OCI-LY1 (cell line): ENCODE data around the gene ITPK1.

ENCODE experiments used
- H2AFZ ChIP-seq: fragments of 200-600 bp; sonication (generic), shearing (Covaris generic); 2 replicates; pipeline ENCODE4 v1.6.0; 2014; ENCODE audit warnings: antibody characterized with exemption, mild to moderate bottlenecking, low read length
- H3F3A ChIP-seq: fragments of 200-600 bp; sonication (generic), shearing (Covaris generic); 2 replicates; pipeline ENCODE4 v1.6.0; 2014; ENCODE audit warnings: mild to moderate bottlenecking, antibody characterized with exemption, low read length, moderate library complexity; ENCODE audit not compliant: insufficient read depth
- H3K27ac ChIP-seq: fragments of 200-600 bp; sonication (generic); 2 replicates; pipeline ENCODE4 v1.5.1; 2014; ENCODE audit warnings: low read length, mixed run types, mild to moderate bottlenecking, low read depth; ENCODE audit not compliant: poor library complexity, severe bottlenecking
- H3K27me3 ChIP-seq: fragments of 200-600 bp; sonication (generic); 2 replicates; pipeline ENCODE4 v1.6.0; 2014; ENCODE audit warnings: antibody characterized with exemption, mild to moderate bottlenecking, low read length, moderate library complexity; ENCODE audit not compliant: insufficient read depth
- H3K36me3 ChIP-seq: fragments of 200-600 bp; sonication (generic); 2 replicates; pipeline ENCODE4 v1.6.1; 2014; ENCODE audit warnings: mild to moderate bottlenecking, antibody characterized with exemption, low read length, moderate library complexity, mixed read lengths; ENCODE audit not compliant: insufficient read depth
- H3K4me1 ChIP-seq: fragments of 200-600 bp; sonication (generic); 2 replicates; pipeline ENCODE4 v1.5.1; 2014; ENCODE audit warnings: mild to moderate bottlenecking, low read length, moderate library complexity; ENCODE audit not compliant: insufficient read depth, severe bottlenecking
- H3K4me2 ChIP-seq: fragments of 200-600 bp; sonication (generic), shearing (Covaris generic); 2 replicates; pipeline ENCODE4 v1.6.1; 2014; ENCODE audit warnings: low read length
- H3K4me3 ChIP-seq: fragments of 200-600 bp; sonication (generic); 2 replicates; pipeline ENCODE4 v1.5.1; 2014; ENCODE audit warnings: low read length, low read depth, mild to moderate bottlenecking, mixed read lengths; ENCODE audit not compliant: poor library complexity, severe bottlenecking
- H3K79me2 ChIP-seq: fragments of 200-600 bp; shearing (Covaris generic); 2 replicates; pipeline ENCODE4 v1.6.1; 2016; ENCODE audit warnings: mixed run types, low read length, mixed read lengths; ENCODE audit not compliant: insufficient read depth
- H3K9ac ChIP-seq: fragments of 200-600 bp; sonication (generic), shearing (Covaris generic); 2 replicates; pipeline ENCODE4 v1.6.1; 2014; ENCODE audit warnings: mild to moderate bottlenecking, low read length, mixed read lengths
- H3K9me2 ChIP-seq: fragments of 200-600 bp; sonication (generic), shearing (Covaris generic); 2 replicates; pipeline ENCODE4 v1.6.1; 2014; ENCODE audit warnings: low read depth, mild to moderate bottlenecking, low read length, mixed read lengths
- H3K9me3 ChIP-seq: fragments of 200-600 bp; shearing (Covaris generic); 2 replicates; pipeline ENCODE4 v1.6.1; 2014; ENCODE audit warnings: low read length, mixed read lengths
- H4K20me1 ChIP-seq: fragments of 200-600 bp; sonication (generic), shearing (Covaris generic); 2 replicates; pipeline ENCODE4 v1.6.0; 2016; ENCODE audit warnings: mild to moderate bottlenecking, low read length; ENCODE audit not compliant: insufficient read depth
- EZH2 ChIP-seq: fragments of 200-600 bp; sonication (generic), shearing (Covaris generic); IDR thresholded peaks from 2 replicates; pipeline ENCODE4 v1.8.0; 2017; ENCODE audit warnings: borderline replicate concordance, mixed run types, mild to moderate bottlenecking, antibody characterized with exemption, low read length, moderate library complexity, mixed read lengths
- TF ChIP-seq, protein P1 (sequence below): fragments of 200-600 bp; sonication (generic), shearing (Covaris generic); IDR thresholded peaks from 2 replicates; pipeline ENCODE4 v1.5.1; 2017; ENCODE audit warnings: mild to moderate bottlenecking, antibody characterized with exemption, low read length, moderate library complexity, mixed read lengths

The ITPK1 gene

DNA sequence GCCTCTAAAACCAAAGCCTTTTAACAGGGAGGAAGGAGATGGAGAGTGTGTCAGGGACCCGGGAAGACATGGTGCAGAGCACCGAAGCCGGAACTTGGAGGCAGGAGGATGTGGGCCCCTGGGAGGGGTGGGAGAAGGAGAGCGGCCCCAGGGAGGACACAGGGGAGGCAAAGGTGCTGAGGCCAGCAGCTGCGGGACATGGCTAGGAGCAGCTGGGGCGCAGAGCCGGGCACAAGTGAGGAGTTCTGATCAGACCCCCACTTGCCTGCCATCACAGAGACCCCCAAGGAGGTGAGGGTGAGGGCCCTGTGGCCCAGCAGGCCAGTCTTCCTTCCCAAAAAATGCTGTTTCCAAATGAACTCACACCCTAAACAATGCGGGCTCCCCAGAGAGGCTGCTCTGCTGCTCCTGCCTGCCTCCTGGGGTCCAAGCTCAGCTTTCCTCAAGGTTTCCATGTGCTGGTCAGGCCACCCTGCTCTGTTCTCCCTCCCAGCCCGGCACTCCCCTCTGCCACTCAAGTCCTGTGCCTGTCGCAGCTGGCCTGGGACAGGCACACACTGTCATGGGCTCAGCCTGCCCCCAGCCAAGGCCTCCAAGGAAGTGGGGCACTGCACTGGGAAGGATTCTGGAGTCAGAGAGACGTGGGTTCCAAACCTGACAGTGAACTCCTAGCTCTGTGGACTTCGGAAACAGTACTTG, 168.7 kb downstream of the ITPK1 start:
- H3K4me2 ChIP-seq, result no peak overlapping the region
- H3K4me3 ChIP-seq, result no peak overlapping the region
- no peaks in the 10 kb centered on the region for H3K36me3 ChIP-seq

DNA sequence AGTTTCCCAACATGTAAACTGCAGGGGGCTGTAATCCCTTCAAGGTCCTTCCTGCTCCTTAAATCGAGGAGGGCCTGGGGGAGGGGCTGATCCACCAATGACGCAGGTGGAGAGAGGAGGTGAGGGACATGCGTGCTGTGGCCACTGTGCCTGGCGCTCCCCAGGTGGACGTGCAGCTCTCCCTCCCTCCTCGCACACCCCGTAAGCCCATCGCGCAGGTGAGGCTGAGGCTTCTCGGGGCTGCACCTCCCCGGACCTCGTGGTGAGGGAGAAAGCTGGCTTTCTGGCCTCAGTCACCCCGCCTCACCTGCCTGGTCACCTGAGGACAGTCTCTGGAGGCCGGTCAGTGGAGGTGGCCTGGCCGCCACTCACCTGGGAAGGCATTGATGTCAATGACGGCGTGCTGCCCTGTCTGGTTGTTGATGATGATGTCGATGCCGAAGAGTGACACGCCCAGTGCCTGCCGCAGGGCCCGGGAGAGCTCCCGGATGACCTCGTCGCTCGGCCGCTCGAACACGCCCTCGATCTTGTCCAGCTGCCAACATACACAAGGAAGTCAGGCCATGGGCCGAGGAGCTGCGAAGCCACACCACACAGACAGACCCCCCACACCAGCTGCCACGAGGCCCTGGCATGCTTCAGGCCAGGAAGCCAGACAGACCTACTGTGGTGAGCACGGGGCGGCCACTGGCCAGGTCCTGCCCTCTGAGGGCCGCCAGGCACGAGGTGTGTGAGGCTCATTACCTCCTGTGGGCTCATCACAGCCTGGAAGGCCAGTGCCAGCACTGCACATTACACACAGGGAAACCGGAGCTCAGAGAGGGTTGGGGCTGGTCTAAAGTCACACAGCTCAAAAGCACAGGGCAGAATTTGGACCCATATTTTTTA, 169.5 kb downstream of the ITPK1 start:
- H3K4me1 ChIP-seq, result no peaks in the 10 kb centered on the region
- no peaks in the 10 kb centered on the region for H3K9me2 ChIP-seq
- no peak overlapping the region for H3K27ac ChIP-seq
- H3K36me3 ChIP-seq, result no peaks in the 10 kb centered on the region
- TF ChIP-seq, protein P1, sequence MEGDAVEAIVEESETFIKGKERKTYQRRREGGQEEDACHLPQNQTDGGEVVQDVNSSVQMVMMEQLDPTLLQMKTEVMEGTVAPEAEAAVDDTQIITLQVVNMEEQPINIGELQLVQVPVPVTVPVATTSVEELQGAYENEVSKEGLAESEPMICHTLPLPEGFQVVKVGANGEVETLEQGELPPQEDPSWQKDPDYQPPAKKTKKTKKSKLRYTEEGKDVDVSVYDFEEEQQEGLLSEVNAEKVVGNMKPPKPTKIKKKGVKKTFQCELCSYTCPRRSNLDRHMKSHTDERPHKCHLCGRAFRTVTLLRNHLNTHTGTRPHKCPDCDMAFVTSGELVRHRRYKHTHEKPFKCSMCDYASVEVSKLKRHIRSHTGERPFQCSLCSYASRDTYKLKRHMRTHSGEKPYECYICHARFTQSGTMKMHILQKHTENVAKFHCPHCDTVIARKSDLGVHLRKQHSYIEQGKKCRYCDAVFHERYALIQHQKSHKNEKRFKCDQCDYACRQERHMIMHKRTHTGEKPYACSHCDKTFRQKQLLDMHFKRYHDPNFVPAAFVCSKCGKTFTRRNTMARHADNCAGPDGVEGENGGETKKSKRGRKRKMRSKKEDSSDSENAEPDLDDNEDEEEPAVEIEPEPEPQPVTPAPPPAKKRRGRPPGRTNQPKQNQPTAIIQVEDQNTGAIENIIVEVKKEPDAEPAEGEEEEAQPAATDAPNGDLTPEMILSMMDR, result no peak
- no peak for TF ChIP-seq EZH2
- H2AFZ ChIP-seq, result no peak overlapping the region
- H3F3A ChIP-seq, result no peaks in the 10 kb centered on the region
- H3K4me3 ChIP-seq, result no peak overlapping the region
- H4K20me1 ChIP-seq, result no peaks in the 10 kb centered on the region
- H3K4me2 ChIP-seq, result no peak overlapping the region
- no peaks in the 10 kb centered on the region for H3K27me3 ChIP-seq
- no peak overlapping the region for H3K9ac ChIP-seq
- H3K79me2 ChIP-seq, result no peaks in the 10 kb centered on the region
- no peaks in the 10 kb centered on the region for H3K9me3 ChIP-seq

More for the DNA sequence above, 168.7 kb downstream of the ITPK1 start:
- H4K20me1 ChIP-seq, result no peaks in the 10 kb centered on the region
- no peak overlapping the region for H2AFZ ChIP-seq
- no peaks in the 10 kb centered on the region for H3K27me3 ChIP-seq
- no peak for TF ChIP-seq EZH2
- TF ChIP-seq, protein P1, result no peak
- H3F3A ChIP-seq, result no peaks in the 10 kb centered on the region
- no peak overlapping the region for H3K9ac ChIP-seq
- no peaks in the 10 kb centered on the region for H3K9me3 ChIP-seq
- H3K79me2 ChIP-seq, result no peaks in the 10 kb centered on the region
- no peak overlapping the region for H3K27ac ChIP-seq
- H3K4me1 ChIP-seq, result no peaks in the 10 kb centered on the region
- no peaks in the 10 kb centered on the region for H3K9me2 ChIP-seq

DNA sequence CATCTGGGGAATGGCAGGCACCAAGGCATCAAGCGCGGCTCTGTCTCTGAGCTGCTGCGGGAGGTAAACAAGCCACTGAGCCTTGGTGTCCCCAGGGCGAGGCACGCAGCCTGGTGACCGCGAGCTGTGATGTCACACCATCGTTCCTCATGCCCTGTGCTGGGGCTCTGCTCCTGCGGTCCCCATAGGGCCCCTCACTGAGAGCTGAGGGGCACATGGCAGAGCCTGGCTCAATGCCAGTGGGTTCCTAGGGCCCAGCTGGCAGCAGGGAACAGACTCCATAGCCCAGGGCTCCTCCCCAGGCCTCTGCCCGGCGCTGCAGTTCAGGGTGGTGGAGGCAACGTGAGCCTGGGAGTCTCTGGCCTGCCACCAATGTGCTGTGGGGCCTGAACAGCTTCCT, 170.2 kb downstream of the ITPK1 start:
- Histone ChIP-seq H3K4me3 (no peak overlapping the region), H3K27ac (no peak overlapping the region), H3K27me3 (no peaks in the 10 kb centered on the region), H3K9ac (no peak overlapping the region), H3K9me3 (no peaks in the 10 kb centered on the region), H3K79me2 (no peaks in the 10 kb centered on the region), H3K9me2 (no peaks in the 10 kb centered on the region), H3K36me3 (no peaks in the 10 kb centered on the region), H3K4me2 (no peak overlapping the region), H3F3A (no peaks in the 10 kb centered on the region), H4K20me1 (no peaks in the 10 kb centered on the region), H2AFZ (no peak overlapping the region), H3K4me1 (no peaks in the 10 kb centered on the region)
- TF ChIP-seq, protein P1, result no peak
- no peak for TF ChIP-seq EZH2
